ENCODE measurements around the gene RAB27A.

Gene RAB27A

GRCh38 chr15:55204464-55204863, 85.1 kb downstream of the RAB27A start:
- Histone ChIP-seq H3K9me3 (ENCODE audit: insufficient read depth, low read depth, low read length) (no peaks in the 10 kb centered on the region), H3K4me3 (ENCODE audit: low read length) (no peak overlapping the region), H3K36me3 (ENCODE audit: insufficient read depth, low read length) (no peaks in the 10 kb centered on the region), H3K9ac (ENCODE audit: low read depth, low read length) (no peak overlapping the region), H3K4me1 (ENCODE audit: insufficient read depth, low read length) (no peaks in the 10 kb centered on the region), H3K27me3 (ENCODE audit: insufficient read depth, low read length) (no peaks in the 10 kb centered on the region), H3K27ac (ENCODE audit: low read depth, low read length) (no peak overlapping the region)
- 88% methylated on average over 4 of the region's 4 CpGs for WGBS

- no peaks in the 10 kb centered on the region for H3K36me3 ChIP-seq (ENCODE audit: insufficient read depth, low read length)
These were observed 87.4 kb downstream of the RAB27A start for GRCh38 chr15:55202206-55202605.

DNA sequence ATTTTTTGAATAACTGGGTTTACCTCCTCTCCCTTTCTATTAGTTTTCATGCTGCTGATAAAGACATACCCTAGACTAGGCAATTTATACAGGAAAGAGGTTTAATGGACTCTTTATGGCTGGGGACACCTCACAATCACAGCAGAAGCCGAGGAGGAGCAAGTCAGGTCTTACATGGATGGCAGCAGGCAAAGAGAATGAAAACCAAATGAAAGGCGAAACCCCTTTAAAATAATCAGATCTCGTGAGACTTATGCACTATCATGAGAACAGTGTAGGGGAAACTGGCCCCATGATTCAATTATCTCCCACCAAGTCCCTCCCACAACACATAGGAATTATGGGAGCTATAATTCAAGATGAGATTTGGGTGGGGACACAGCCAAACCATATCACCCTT, 90.9 kb downstream of the RAB27A start:
- Histone ChIP-seq H3K4me3 (ENCODE audit: low read length) (no peak overlapping the region), H3K9ac (ENCODE audit: low read depth, low read length) (no peak overlapping the region), H3K36me3 (ENCODE audit: insufficient read depth, low read length) (peaks cover 9% of the 10 kb centered on the region), H3K27ac (ENCODE audit: low read depth, low read length) (no peak overlapping the region), H3K27me3 (ENCODE audit: insufficient read depth, low read length) (no peaks in the 10 kb centered on the region), H3K9me3 (ENCODE audit: insufficient read depth, low read depth, low read length) (0 out of 2 replicates have a peak, but pooled peaks cover 2% of the 10 kb centered on the region), H3K4me1 (ENCODE audit: insufficient read depth, low read length) (peaks cover 9% of the 10 kb centered on the region; the same call in 1 of the 2 replicates)
- WGBS, result 54% methylated on average over 2 of the region's 3 CpGs

More at GRCh38 chr15:55202206-55202605, 87.4 kb downstream of the RAB27A start:
- Histone ChIP-seq H3K27ac (ENCODE audit: low read depth, low read length) (no peak overlapping the region), H3K27me3 (ENCODE audit: insufficient read depth, low read length) (no peaks in the 10 kb centered on the region), H3K9me3 (ENCODE audit: insufficient read depth, low read depth, low read length) (0 out of 2 replicates have a peak, but pooled peaks cover 2% of the 10 kb centered on the region), H3K4me3 (ENCODE audit: low read length) (no peak overlapping the region), H3K4me1 (ENCODE audit: insufficient read depth, low read length) (no peaks in the 10 kb centered on the region), H3K9ac (ENCODE audit: low read depth, low read length) (no peak overlapping the region)
- WGBS, result 100% methylated on average over 1 of the region's 1 CpG

GRCh38 chr15:55197719-55198118, 91.9 kb downstream of the RAB27A start:
- H3K27me3 ChIP-seq (ENCODE audit: insufficient read depth, low read length), result no peaks in the 10 kb centered on the region
- H3K36me3 ChIP-seq (ENCODE audit: insufficient read depth, low read length), result peaks cover 18% of the 10 kb centered on the region
- no peak overlapping the region for H3K27ac ChIP-seq (ENCODE audit: low read depth, low read length)
- H3K9me3 ChIP-seq (ENCODE audit: insufficient read depth, low read depth, low read length), result 0 out of 2 replicates have a peak, but pooled peaks cover 2% of the 10 kb centered on the region
- H3K4me1 ChIP-seq (ENCODE audit: insufficient read depth, low read length), result peaks cover 9% of the 10 kb centered on the region; the same call in 1 of the 2 replicates
- WGBS, result 55% methylated on average over 4 of the region's 4 CpGs
- H3K4me3 ChIP-seq (ENCODE audit: low read length), result peak overlapping the region; percentile 84
- peak overlapping the region; percentile 97 for H3K9ac ChIP-seq (ENCODE audit: low read depth, low read length)

- H3K27me3 ChIP-seq (ENCODE audit: insufficient read depth, low read length), result no peaks in the 10 kb centered on the region
- peak overlapping the region; percentile 90 for H3K27ac ChIP-seq (ENCODE audit: low read depth, low read length)
- whole genome bisulfite sequencing, result 5% methylated on average over 7 of the region's 10 CpGs
- H3K9ac ChIP-seq (ENCODE audit: low read depth, low read length), result peak overlapping the region; percentile 97
- H3K36me3 ChIP-seq (ENCODE audit: insufficient read depth, low read length), result peaks cover 22% of the 10 kb centered on the region
- 0 out of 2 replicates have a peak, but pooled peaks cover 2% of the 10 kb centered on the region for H3K9me3 ChIP-seq (ENCODE audit: insufficient read depth, low read depth, low read length)
- peaks cover 9% of the 10 kb centered on the region; the same call in 1 of the 2 replicates for H3K4me1 ChIP-seq (ENCODE audit: insufficient read depth, low read length)
- peak overlapping the region; percentile 84 for H3K4me3 ChIP-seq (ENCODE audit: low read length)
These were observed 92.3 kb downstream of the RAB27A start for GRCh38 chr15:55197362-55197705.

DNA sequence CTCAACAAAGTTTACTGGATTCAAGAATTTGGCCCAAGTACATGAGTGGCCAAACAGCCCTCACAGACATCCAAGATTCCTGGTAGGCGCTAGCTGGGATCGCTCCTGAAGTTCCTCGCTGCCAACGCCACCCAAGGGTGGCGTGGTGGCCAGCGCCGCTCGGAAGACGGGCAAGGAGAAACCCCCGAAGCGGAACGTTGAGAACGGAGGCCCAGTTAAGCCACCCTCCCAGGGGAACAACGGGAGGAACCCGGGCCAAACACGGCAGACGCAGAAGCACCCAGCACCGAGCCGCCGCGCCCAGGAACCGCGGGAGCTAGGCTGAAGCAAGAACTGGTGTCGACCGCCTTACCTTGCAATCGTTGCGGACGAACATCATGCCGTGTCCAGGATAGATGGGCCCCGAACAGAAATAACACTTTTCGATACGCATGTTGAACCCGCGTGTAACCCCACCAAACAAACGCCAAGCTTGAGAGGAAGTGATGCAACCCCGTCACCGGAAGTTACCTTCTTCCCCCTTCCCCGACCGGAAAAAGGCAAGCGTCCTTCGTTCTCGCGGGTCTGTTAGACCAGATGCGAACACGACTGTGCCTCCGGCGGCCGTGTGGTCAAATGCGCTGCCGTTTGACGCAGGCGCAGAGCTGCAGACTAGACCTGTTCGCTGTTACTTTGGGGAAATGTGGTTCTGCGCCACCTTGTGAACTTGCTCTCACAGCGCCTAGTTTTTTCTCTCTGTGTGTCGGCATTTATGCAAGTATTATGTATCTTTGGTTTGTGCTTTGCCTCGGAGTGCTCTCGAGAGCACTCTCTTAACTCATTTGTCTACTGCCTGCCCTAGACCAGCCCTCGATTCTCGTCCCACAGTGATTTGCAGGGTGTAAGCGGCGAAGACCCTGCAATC, 92.9 kb downstream of the RAB27A start, which contains the start of gene RSL24D1:
Gene RSL24D1 (minus strand): TSS at position 484 of the 904 bp plus-strand sequence. CDS start 51 bp downstream, at position 433.
- Histone ChIP-seq H3K27me3 (ENCODE audit: insufficient read depth, low read length) (no peaks in the 10 kb centered on the region), H3K36me3 (ENCODE audit: insufficient read depth, low read length) (peaks cover 29% of the 10 kb centered on the region), H3K9ac (ENCODE audit: low read depth, low read length) (peak within 1 kb of the TSS; percentile 97), H3K9me3 (ENCODE audit: insufficient read depth, low read depth, low read length) (0 out of 2 replicates have a peak, but pooled peaks cover 2% of the 10 kb centered on the region), H3K4me1 (ENCODE audit: insufficient read depth, low read length) (peaks cover 9% of the 10 kb centered on the region; the same call in 1 of the 2 replicates), H3K4me3 (ENCODE audit: low read length) (peak within 1 kb of the TSS; percentile 84), H3K27ac (ENCODE audit: low read depth, low read length) (peak within 1 kb of the TSS; percentile 90)
- WGBS, result under 1% methylated on average over 62 of the region's 62 CpGs

- 1% methylated on average over 9 of the region's 9 CpGs for WGBS
- peaks cover 36% of the 10 kb centered on the region for H3K36me3 ChIP-seq (ENCODE audit: insufficient read depth, low read length)
- H3K4me1 ChIP-seq (ENCODE audit: insufficient read depth, low read length), result peaks cover 9% of the 10 kb centered on the region; the same call in 1 of the 2 replicates
- H3K27ac ChIP-seq (ENCODE audit: low read depth, low read length), result peak overlapping the region; percentile 90; the same call in 1 of the 2 replicates
- H3K9ac ChIP-seq (ENCODE audit: low read depth, low read length), result peak overlapping the region; percentile 97
- no peaks in the 10 kb centered on the region for H3K27me3 ChIP-seq (ENCODE audit: insufficient read depth, low read length)
- peak overlapping the region; percentile 84 for H3K4me3 ChIP-seq (ENCODE audit: low read length)
- H3K9me3 ChIP-seq (ENCODE audit: insufficient read depth, low read depth, low read length), result 0 out of 2 replicates have a peak, but pooled peaks cover 2% of the 10 kb centered on the region
These were observed 93.6 kb downstream of the RAB27A start for GRCh38 chr15:55195996-55196395.

DNA sequence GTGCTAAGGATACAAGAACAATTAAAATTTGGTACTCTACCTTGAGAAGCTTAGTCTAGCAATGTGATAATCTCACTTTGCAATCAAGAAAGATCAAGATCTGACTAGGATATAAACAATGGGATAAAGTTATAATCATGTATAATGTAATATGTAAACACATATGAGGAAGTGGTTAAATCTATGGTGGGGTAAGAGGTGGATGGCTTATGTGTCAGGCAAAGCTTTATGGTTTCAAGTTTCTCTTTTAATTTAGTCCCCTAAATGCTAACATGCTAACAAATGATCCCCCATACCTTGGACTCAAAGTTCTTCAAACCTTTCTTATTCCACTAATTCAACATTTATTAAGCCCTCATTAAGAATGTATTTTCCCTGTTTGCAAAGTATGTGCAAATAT, 95.4 kb downstream of the RAB27A start:
- 0 out of 2 replicates have a peak overlapping the region, but pooled peaks have one; percentile 84 for H3K4me3 ChIP-seq (ENCODE audit: low read length)
- no peaks in the 10 kb centered on the region for H3K27me3 ChIP-seq (ENCODE audit: insufficient read depth, low read length)
- no peak overlapping the region for H3K27ac ChIP-seq (ENCODE audit: low read depth, low read length)
- H3K36me3 ChIP-seq (ENCODE audit: insufficient read depth, low read length), result peaks cover 50% of the 10 kb centered on the region
- H3K9ac ChIP-seq (ENCODE audit: low read depth, low read length), result no peak overlapping the region
- H3K9me3 ChIP-seq (ENCODE audit: insufficient read depth, low read depth, low read length), result 0 out of 2 replicates have a peak, but pooled peaks cover 2% of the 10 kb centered on the region
- peaks cover 9% of the 10 kb centered on the region; the same call in 1 of the 2 replicates for H3K4me1 ChIP-seq (ENCODE audit: insufficient read depth, low read length)

DNA sequence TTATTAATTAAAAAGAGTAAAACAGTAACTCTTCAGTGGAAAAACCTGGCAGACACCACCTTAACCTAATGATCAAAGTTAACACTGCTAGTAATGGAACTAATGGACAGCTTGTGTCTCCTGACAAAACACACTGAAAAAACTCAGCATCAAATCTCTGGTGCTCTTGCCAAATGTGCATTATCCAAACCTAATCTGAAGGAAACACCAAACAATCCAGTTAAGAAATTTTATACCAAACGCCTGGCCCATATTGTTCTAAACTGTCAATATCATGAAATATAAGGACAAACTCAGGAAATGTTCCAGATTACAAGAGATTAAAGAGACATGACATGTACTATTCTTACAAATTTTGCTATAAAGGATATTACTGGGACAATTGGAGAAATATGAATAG, 103.3 kb downstream of the RAB27A start:
- no peak overlapping the region for H3K27ac ChIP-seq (ENCODE audit: low read depth, low read length)
- no peaks in the 10 kb centered on the region for H3K9me3 ChIP-seq (ENCODE audit: insufficient read depth, low read depth, low read length)
- peaks cover 95% of the 10 kb centered on the region for H3K36me3 ChIP-seq (ENCODE audit: insufficient read depth, low read length)
- no peak overlapping the region for H3K9ac ChIP-seq (ENCODE audit: low read depth, low read length)
- H3K4me3 ChIP-seq (ENCODE audit: low read length), result no peak overlapping the region
- WGBS, result 67% methylated on average over 1 of the region's 1 CpG
- H3K27me3 ChIP-seq (ENCODE audit: insufficient read depth, low read length), result no peaks in the 10 kb centered on the region
- no peaks in the 10 kb centered on the region for H3K4me1 ChIP-seq (ENCODE audit: insufficient read depth, low read length)

DNA sequence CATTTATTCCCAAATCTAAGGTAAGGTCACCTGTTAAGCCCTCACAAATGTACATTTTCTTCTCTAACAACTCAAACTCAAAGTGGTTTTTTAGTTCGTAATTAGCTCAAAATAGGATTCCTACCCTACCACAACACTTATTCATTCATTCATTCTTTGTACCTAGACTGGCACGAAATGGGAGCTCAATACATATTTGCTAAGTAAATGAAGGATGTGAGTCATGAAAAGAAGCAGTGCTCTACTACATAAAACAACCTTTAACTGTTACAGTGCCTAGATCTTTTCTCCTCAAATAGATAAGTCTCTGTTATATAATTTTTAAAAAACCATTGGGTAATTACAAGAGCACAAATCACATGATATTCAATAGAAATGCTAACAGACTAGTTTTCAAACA, 105.9 kb downstream of the RAB27A start:
- peaks cover 99% of the 10 kb centered on the region for H3K36me3 ChIP-seq (ENCODE audit: insufficient read depth, low read length)
- H3K9ac ChIP-seq (ENCODE audit: low read depth, low read length), result no peak overlapping the region
- no peak overlapping the region for H3K4me3 ChIP-seq (ENCODE audit: low read length)
- no peaks in the 10 kb centered on the region for H3K9me3 ChIP-seq (ENCODE audit: insufficient read depth, low read depth, low read length)
- H3K27me3 ChIP-seq (ENCODE audit: insufficient read depth, low read length), result no peaks in the 10 kb centered on the region
- WGBS, result 89% methylated on average over 2 of the region's 2 CpGs
- no peaks in the 10 kb centered on the region for H3K4me1 ChIP-seq (ENCODE audit: insufficient read depth, low read length)
- H3K27ac ChIP-seq (ENCODE audit: low read depth, low read length), result no peak overlapping the region

GRCh38 chr15:55179141-55179540, 110.5 kb downstream of the RAB27A start:
- Histone ChIP-seq H3K27ac (ENCODE audit: low read depth, low read length) (no peak overlapping the region), H3K9ac (ENCODE audit: low read depth, low read length) (no peak overlapping the region)

More at GRCh38 chr15:55179141-55179540, 110.5 kb downstream of the RAB27A start:
- Histone ChIP-seq H3K9me3 (ENCODE audit: insufficient read depth, low read depth, low read length) (no peaks in the 10 kb centered on the region), H3K36me3 (ENCODE audit: insufficient read depth, low read length) (peaks cover 67% of the 10 kb centered on the region), H3K4me3 (ENCODE audit: low read length) (no peak overlapping the region), H3K27me3 (ENCODE audit: insufficient read depth, low read length) (no peaks in the 10 kb centered on the region), H3K4me1 (ENCODE audit: insufficient read depth, low read length) (no peaks in the 10 kb centered on the region)

Measured in HUES64 (cell line).